ENCODE measurements around the gene PHF12. TPM values are rescaled to one million over a fixed set of nuclear protein-coding genes. Genes with fewer than 3 reads are reported as not detected.

PHF12 gene
- polyA plus RNA-seq, 2 of the 4 experiments (the other 2 are of a cell fraction) = 25.3 to 29.9 TPM

GRCh38 chr17:28899212-28899815 is 52.0 kb downstream of the PHF12 start:
- ATAC-seq = no peak
- H3K4me3 ChIP-seq = no peak overlapping the region
- no peak for DNase-seq (ENCODE audit: low read depth in 1 of 2, low spot score in 1 of 2)
- H3K4me1 ChIP-seq = peaks cover 23% of the 10 kb centered on the region
- ChIA-PET POLR2A (no interaction called here), CTCF (interaction anchor here (0.6 to 34.7 kb wide), 9 partner anchors 20 to 172 kb away, joined by 3 to 685 read pairs (median 20); partner anchors contain the start of genes NEK8 and TLCD1)
- WGBS (ENCODE audit: missing lambda C conversion rate) = 91% methylated on average over 5 of the region's 5 CpGs
- no peak overlapping the region for H3K27ac ChIP-seq
- no peak for FAIRE-seq
- no peaks in the 10 kb centered on the region for H3K9me3 ChIP-seq
- no peak overlapping the region for H3K4me2 ChIP-seq
- TF ChIP-seq, protein P1, sequence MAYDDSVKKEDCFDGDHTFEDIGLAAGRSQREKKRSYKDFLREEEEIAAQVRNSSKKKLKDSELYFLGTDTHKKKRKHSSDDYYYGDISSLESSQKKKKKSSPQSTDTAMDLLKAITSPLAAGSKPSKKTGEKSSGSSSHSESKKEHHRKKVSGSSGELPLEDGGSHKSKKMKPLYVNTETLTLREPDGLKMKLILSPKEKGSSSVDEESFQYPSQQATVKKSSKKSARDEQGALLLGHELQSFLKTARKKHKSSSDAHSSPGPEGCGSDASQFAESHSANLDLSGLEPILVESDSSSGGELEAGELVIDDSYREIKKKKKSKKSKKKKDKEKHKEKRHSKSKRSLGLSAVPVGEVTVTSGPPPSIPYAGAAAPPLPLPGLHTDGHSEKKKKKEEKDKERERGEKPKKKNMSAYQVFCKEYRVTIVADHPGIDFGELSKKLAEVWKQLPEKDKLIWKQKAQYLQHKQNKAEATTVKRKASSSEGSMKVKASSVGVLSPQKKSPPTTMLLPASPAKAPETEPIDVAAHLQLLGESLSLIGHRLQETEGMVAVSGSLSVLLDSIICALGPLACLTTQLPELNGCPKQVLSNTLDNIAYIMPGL (CRISPR knock-in tag; IDR thresholded peaks at IDR 0.05; ENCODE audit: borderline replicate concordance) = no peak
- TF ChIP-seq USF2 (IDR thresholded peaks at IDR 0.05) (no peak), NPAS2 (CRISPR knock-in tag; IDR thresholded peaks at IDR 0.05; ENCODE audit: borderline replicate concordance) (no peak), EP300 (IDR thresholded peaks at IDR 0.05) (no peak), HDAC2 (IDR thresholded peaks at IDR 0.05) (no peak), CHD4 (IDR thresholded peaks at IDR 0.05; ENCODE audit: borderline replicate concordance) (no peak), CBX8 (IDR thresholded peaks at IDR 0.05) (no peak), ATOH8 (CRISPR knock-in tag; IDR thresholded peaks at IDR 0.05; ENCODE audit: low read depth) (no peak), TP53 (CRISPR knock-in tag; IDR thresholded peaks at IDR 0.05) (no peak)

DNA sequence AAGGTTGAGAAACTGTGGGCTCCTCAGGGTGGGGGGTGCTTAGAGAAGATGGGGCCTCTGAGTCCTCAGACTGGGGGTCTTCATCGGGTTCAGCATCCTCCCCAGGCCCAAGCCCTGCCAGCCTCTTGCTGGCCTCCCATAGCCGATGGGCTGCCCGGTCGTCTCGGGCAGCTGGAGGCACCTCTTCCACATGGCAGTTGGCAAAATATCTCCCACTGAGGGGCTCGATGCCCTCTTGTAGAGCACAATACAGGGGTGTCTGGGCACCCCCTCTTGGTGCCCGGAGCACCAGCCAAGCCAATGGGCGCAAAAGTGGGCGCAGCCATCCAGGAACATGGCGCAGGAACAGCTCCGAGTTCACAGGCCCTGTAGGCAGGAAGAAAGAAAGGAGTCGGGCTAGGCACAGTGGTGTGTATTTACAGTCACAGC is 52.8 kb downstream of the PHF12 start:
- Histone ChIP-seq H3K4me1 (peaks cover 23% of the 10 kb centered on the region), H3K4me2 (peak overlapping the region; percentile 84), H3K4me3 (no peak overlapping the region), H3K27ac (peak overlapping the region in 1 of 2 experiments; percentile 97; a peak in 3 of 6 replicates), H3K9me3 (no peaks in the 10 kb centered on the region)
- TF ChIP-seq RARB (CRISPR knock-in tag; IDR thresholded peaks at IDR 0.05) = no peak
- TF ChIP-seq RAD21 (conservative IDR thresholded peaks at IDR 0.05 in 1 of 2, IDR thresholded peaks at IDR 0.05 in 1 of 2) = no peak
- TF ChIP-seq SMC3 (IDR thresholded peaks at IDR 0.05) = no peak
- TF ChIP-seq MAZ (IDR thresholded peaks at IDR 0.05; ENCODE audit: borderline replicate concordance, low read depth, low read length) = no peak
- TF ChIP-seq, protein P2, sequence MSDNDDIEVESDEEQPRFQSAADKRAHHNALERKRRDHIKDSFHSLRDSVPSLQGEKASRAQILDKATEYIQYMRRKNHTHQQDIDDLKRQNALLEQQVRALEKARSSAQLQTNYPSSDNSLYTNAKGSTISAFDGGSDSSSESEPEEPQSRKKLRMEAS (IDR thresholded peaks at IDR 0.05) = no peak
- POLR2A ChIA-PET = interaction anchor here (0.7 to 1.0 kb wide), 2 partner anchors 146 to 172 kb away, joined by 3 read pairs; no protein-coding TSS in a partner anchor
- 82% methylated on average over 12 of the region's 12 CpGs for WGBS (ENCODE audit: missing lambda C conversion rate)
- no peak for ATAC-seq
- no peak for DNase-seq (ENCODE audit: low read depth in 1 of 2, low spot score in 1 of 2)
- CTCF ChIA-PET = interaction anchor here (1.1 to 34.7 kb wide), 18 partner anchors 12 to 213 kb away, joined by 3 to 685 read pairs (median 6); partner anchors contain the start of genes NEK8 and TLCD1
- FAIRE-seq = no peak

DNA sequence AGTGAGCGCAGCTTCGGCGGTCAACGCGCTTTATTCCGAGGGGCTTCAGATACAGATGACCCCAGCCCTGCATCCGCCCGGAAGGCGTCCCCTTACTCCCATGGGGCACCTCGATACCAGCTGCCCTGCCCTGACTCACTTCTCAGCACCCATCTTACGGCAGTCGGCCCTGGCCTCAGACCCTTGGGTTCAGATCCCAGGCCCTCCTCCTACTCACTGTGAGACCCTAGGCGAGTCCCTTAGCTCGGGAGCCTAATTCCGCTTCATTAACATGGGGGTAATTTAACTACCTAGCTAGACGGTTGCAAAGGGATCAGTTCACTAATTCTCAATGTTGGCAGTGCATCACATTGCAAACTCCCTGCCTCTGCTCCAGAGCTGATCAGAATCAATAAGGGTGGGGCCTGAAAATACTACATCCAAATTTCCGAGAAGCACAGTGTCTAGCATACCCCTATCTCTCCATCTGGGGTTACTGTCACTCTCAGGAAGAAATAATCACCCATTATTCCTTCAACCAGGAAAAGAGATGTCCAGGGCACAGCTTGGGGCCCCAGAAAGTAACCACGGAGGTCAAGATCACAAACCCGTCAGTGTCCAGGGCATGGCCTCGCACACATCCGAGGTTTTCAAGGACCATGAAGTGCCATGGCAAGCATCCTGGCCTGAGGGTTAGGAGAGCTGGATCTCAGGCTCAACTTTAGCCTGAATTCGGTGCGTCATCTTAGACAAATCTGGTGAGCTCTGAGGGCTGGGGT is 53.4 kb downstream of the PHF12 start:
- Histone ChIP-seq H3K4me2 (peak overlapping the region; percentile 84), H3K9me3 (no peaks in the 10 kb centered on the region), H3K27ac (peak overlapping the region; percentile 87 to 97), H3K4me3 (peak overlapping the region; percentile 70), H3K4me1 (peaks cover 23% of the 10 kb centered on the region)
- no peak for DNase-seq (ENCODE audit: low read depth in 1 of 2, low spot score in 1 of 2)
- CTCF ChIA-PET = interaction anchor here (0.6 to 34.7 kb wide), 22 partner anchors 11 to 214 kb away, joined by 3 to 685 read pairs (median 5); partner anchors contain the start of genes NEK8 and TLCD1
- no peak for FAIRE-seq
- 17% methylated on average over 22 of the region's 23 CpGs for WGBS (ENCODE audit: missing lambda C conversion rate)
- TF ChIP-seq JUN (IDR thresholded peaks at IDR 0.05) (0 out of 5 replicates have a peak, but pooled peaks of 1 of the 2 experiments have one; percentile 58), FOXS1 (CRISPR knock-in tag; IDR thresholded peaks at IDR 0.05) (no peak)
- POLR2A ChIA-PET = interaction anchor here (0.6 to 2.0 kb wide), 4 partner anchors 54 to 171 kb away, joined by 3 to 5 read pairs (median 3); partner anchors contain the start of gene PHF12
- peak; percentile 31 to 32 for ATAC-seq

All from A549 (cell line).